Common myeloid progenitor, CD34-positive (primary cell): Measurements from ENCODE around the gene TMEM129.

Experiments
- CTCF ChIA-PET: fragments of 350-600 bp; sonication (Branson Sonifier 250); formaldehyde crosslinking; loops from one replicate; lab custom pipeline; 2021; ENCODE audit warnings: antibody characterized with exemption; lab: Charles Lee
- POLR2A ChIA-PET: fragments of 350-600 bp; sonication (Branson Sonifier 250); formaldehyde crosslinking; loops from one replicate; lab custom pipeline; 2021; ENCODE audit warnings: antibody characterized with exemption; lab: Charles Lee
- DNase-seq, 3 donors: peaks; one replicate each; pipeline versions ENCODE4 v3.0.0 to v3.0.0-alpha.2; 2013
- H3K27ac ChIP-seq, 2 experiments: 1 replicate in 1 of 2; 2 replicates in 1 of 2; pipeline ENCODE4 v1.7.0; 2013; ENCODE audit warnings: inconsistent platforms in 2 of 2, low read length in 2 of 2, mild to moderate bottlenecking in 2 of 2, low read depth in 1 of 2, moderate library complexity in 1 of 2; ENCODE audit not compliant: severe bottlenecking in 2 of 2, insufficient read depth in 1 of 2, poor library complexity in 1 of 2
- H3K27me3 ChIP-seq, 5 experiments: replicated peaks in 2 of 5; 1 replicate in 3 of 5; 2 replicates in 2 of 5; pipeline versions ENCODE4 v1.6.1 to v1.7.0; 2013; ENCODE audit warnings: low read length in 4 of 5, mild to moderate bottlenecking in 2 of 5, moderate library complexity in 2 of 5, inconsistent platforms in 1 of 5; ENCODE audit not compliant: insufficient read depth in 5 of 5, control insufficient read depth in 4 of 5
- H3K36me3 ChIP-seq, 4 experiments: 1 replicate in 2 of 4; 2 replicates in 2 of 4; pipeline versions ENCODE4 v1.6.1 to v1.7.0; 2013; ENCODE audit warnings: low read length in 3 of 4, control low read depth in 1 of 4, mild to moderate bottlenecking in 1 of 4; ENCODE audit not compliant: control insufficient read depth in 4 of 4, insufficient read depth in 4 of 4
- H3K4me1 ChIP-seq, 4 experiments: 1 replicate in 3 of 4; 2 replicates in 1 of 4; pipeline versions ENCODE4 v1.6.1 to v1.7.1; 2013; ENCODE audit warnings: low read length in 3 of 4, mild to moderate bottlenecking in 3 of 4, control low read depth in 1 of 4, inconsistent platforms in 1 of 4, moderate library complexity in 1 of 4; ENCODE audit not compliant: control insufficient read depth in 4 of 4, insufficient read depth in 4 of 4; ENCODE audit errors: control extremely low read depth in 1 of 4
- H3K4me3 ChIP-seq, 7 experiments: 1 replicate in 4 of 7; 2 replicates in 3 of 7; pipeline versions ENCODE4 v1.5.1 to v1.7.0; 2013; ENCODE audit warnings: mild to moderate bottlenecking in 7 of 7, low read length in 6 of 7, moderate library complexity in 6 of 7, inconsistent platforms in 2 of 7, low read depth in 2 of 7, control low read depth in 1 of 7; ENCODE audit not compliant: insufficient read depth in 4 of 7, control insufficient read depth in 1 of 7; ENCODE audit errors: extremely low read depth in 1 of 7
- H3K9me3 ChIP-seq, 5 experiments: 1 replicate in 4 of 5; 2 replicates in 1 of 5; pipeline versions ENCODE4 v1.6.1 to v1.7.1; 2013; ENCODE audit warnings: low read length in 4 of 5, mild to moderate bottlenecking in 2 of 5, inconsistent platforms in 1 of 5, low read depth in 1 of 5, moderate library complexity in 1 of 5; ENCODE audit not compliant: control insufficient read depth in 4 of 5, insufficient read depth in 2 of 5; ENCODE audit errors: control extremely low read depth in 1 of 5
- WGBS: methylation state at CpG from one replicate; pipeline ENCODE4 v1.1.5; 2013; ENCODE audit not compliant: insufficient coverage; 5-methylcytosine and 5-hydroxymethylcytosine counted together

TMEM129 gene

GRCh38 chr4:1757836-1758235, 36.7 kb upstream of the TMEM129 start:
- CTCF ChIA-PET = interaction anchor here (1.1 to 3.7 kb wide), 5 partner anchors 10 to 51 kb away, joined by 3 to 18 read pairs (median 4); no protein-coding TSS in a partner anchor
- H3K36me3 ChIP-seq = no peaks in the 10 kb centered on the region
- H3K4me1 ChIP-seq = peaks cover 0 to 56% (median 47%) of the 10 kb centered on the region in 4 experiments
- no peak for DNase-seq
- H3K4me3 ChIP-seq = no peak overlapping the region
- 93% methylated on average over 11 of the region's 17 CpGs for WGBS
- no peaks in the 10 kb centered on the region for H3K9me3 ChIP-seq
- POLR2A ChIA-PET = no interaction called here
- H3K27ac ChIP-seq = no peak overlapping the region
- no peaks in the 10 kb centered on the region for H3K27me3 ChIP-seq

GRCh38 chr4:1756893-1757779, 36.0 kb upstream of the TMEM129 start:
- H3K27me3 ChIP-seq = no peaks in the 10 kb centered on the region
- ChIA-PET POLR2A (no interaction called here), CTCF (interaction anchor here (0.6 to 3.7 kb wide), 6 partner anchors 8 to 86 kb away, joined by 3 to 18 read pairs (median 3); no protein-coding TSS in a partner anchor)
- no peak for DNase-seq
- no peak overlapping the region for H3K27ac ChIP-seq
- H3K4me3 ChIP-seq = no peak overlapping the region
- 89% methylated on average over 15 of the region's 20 CpGs for WGBS
- H3K36me3 ChIP-seq = no peaks in the 10 kb centered on the region
- peaks cover 0 to 63% (median 53%) of the 10 kb centered on the region in 4 experiments for H3K4me1 ChIP-seq
- no peaks in the 10 kb centered on the region for H3K9me3 ChIP-seq

- no peaks in the 10 kb centered on the region for H3K27me3 ChIP-seq
- ChIA-PET CTCF (interaction anchor here (0.6 to 3.2 kb wide), 6 partner anchors 8 to 85 kb away, joined by 3 to 23 read pairs (median 8); no protein-coding TSS in a partner anchor), POLR2A (no interaction called here)
- H3K4me1 ChIP-seq = peaks cover 0 to 73% (median 64%) of the 10 kb centered on the region in 4 experiments
- no peak overlapping the region for H3K27ac ChIP-seq
- no peaks in the 10 kb centered on the region for H3K36me3 ChIP-seq
- H3K9me3 ChIP-seq = no peaks in the 10 kb centered on the region
- H3K4me3 ChIP-seq = no peak overlapping the region
- 71% methylated on average over 9 of the region's 18 CpGs for WGBS
- no peak for DNase-seq
These were observed 35.0 kb upstream of the TMEM129 start for GRCh38 chr4:1756079-1756478.

- POLR2A ChIA-PET = no interaction called here
- 81% methylated on average over 14 of the region's 17 CpGs for WGBS
These were observed 34.2 kb upstream of the TMEM129 start for GRCh38 chr4:1755297-1755696.

GRCh38 chr4:1754336-1754735, 33.2 kb upstream of the TMEM129 start:
- ChIA-PET CTCF (interaction anchor here (1.4 to 3.2 kb wide), 5 partner anchors 9 to 145 kb away, joined by 3 to 23 read pairs (median 8); no protein-coding TSS in a partner anchor), POLR2A (no interaction called here)
- Histone ChIP-seq H3K4me1 (peaks cover 0 to 65% (median 58%) of the 10 kb centered on the region in 4 experiments), H3K9me3 (no peaks in the 10 kb centered on the region), H3K36me3 (no peaks in the 10 kb centered on the region), H3K27ac (no peak overlapping the region), H3K4me3 (no peak overlapping the region), H3K27me3 (no peaks in the 10 kb centered on the region)
- 84% methylated on average over 5 of the region's 5 CpGs for WGBS
- no peak for DNase-seq

More at GRCh38 chr4:1755297-1755696, 34.2 kb upstream of the TMEM129 start:
- Histone ChIP-seq H3K9me3 (no peaks in the 10 kb centered on the region), H3K4me1 (peaks cover 0 to 71% (median 65%) of the 10 kb centered on the region in 4 experiments), H3K4me3 (no peak overlapping the region), H3K27ac (no peak overlapping the region), H3K36me3 (no peaks in the 10 kb centered on the region), H3K27me3 (no peaks in the 10 kb centered on the region)
- no peak for DNase-seq
- CTCF ChIA-PET = interaction anchor here (1.4 to 3.2 kb wide), 5 partner anchors 10 to 144 kb away, joined by 3 to 23 read pairs (median 8); no protein-coding TSS in a partner anchor

GRCh38 chr4:1753697-1754311, 32.7 kb upstream of the TMEM129 start:
- no peak for DNase-seq
- POLR2A ChIA-PET = no interaction called here
- Histone ChIP-seq H3K4me3 (no peak overlapping the region), H3K9me3 (no peaks in the 10 kb centered on the region), H3K27me3 (no peaks in the 10 kb centered on the region), H3K27ac (no peak overlapping the region), H3K4me1 (peaks cover 0 to 66% (median 58%) of the 10 kb centered on the region in 4 experiments), H3K36me3 (no peaks in the 10 kb centered on the region)
- 93% methylated on average over 15 of the region's 15 CpGs for WGBS
- CTCF ChIA-PET = interaction anchor here (1.6 to 3.2 kb wide), 2 partner anchors 33 to 56 kb away, joined by 3 to 23 read pairs; no protein-coding TSS in a partner anchor
